ENCODE measurements around the gene RABEP1.

DNA sequence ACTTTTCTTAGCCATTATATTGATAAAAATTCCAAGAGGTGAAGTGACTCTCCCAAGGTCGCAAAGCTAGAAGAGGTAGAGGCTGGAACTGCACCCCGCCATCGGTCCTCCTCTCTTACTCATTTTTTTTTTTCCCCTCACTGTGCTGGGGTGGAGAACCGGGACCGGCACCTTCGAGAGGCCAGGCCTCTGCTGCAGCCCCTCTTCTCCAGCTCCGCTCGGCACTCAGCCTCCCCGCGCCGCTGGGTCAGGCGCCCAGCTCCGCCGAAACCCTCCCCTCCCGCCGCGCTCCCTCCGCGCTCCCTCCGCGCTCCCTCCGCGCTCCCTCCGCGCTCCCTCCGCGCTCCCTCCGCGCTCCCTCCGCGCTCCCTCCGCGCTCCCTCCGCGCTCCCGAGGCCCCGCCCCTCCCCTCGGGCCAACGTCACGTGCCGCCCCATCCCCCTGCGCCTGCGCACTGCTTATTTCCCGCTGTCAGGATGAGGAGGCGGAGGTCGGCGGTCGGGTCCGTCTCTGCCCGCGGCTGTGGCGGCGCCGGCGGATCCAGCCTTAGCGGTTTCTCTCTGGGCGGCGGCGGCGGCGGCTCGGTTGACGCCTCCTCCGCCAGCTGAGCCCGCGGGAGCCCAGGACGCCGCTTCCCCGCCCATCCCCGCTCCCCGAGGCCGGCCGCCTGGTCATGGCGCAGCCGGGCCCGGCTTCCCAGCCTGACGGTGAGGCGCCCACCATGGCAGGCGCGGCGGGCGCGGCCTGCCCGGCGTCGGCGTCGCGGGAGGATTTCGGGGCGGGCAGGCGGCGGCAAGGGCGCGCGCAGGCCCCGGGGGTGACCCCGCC lies at the start of gene RABEP1:
- TF ChIP-seq, protein P1, sequence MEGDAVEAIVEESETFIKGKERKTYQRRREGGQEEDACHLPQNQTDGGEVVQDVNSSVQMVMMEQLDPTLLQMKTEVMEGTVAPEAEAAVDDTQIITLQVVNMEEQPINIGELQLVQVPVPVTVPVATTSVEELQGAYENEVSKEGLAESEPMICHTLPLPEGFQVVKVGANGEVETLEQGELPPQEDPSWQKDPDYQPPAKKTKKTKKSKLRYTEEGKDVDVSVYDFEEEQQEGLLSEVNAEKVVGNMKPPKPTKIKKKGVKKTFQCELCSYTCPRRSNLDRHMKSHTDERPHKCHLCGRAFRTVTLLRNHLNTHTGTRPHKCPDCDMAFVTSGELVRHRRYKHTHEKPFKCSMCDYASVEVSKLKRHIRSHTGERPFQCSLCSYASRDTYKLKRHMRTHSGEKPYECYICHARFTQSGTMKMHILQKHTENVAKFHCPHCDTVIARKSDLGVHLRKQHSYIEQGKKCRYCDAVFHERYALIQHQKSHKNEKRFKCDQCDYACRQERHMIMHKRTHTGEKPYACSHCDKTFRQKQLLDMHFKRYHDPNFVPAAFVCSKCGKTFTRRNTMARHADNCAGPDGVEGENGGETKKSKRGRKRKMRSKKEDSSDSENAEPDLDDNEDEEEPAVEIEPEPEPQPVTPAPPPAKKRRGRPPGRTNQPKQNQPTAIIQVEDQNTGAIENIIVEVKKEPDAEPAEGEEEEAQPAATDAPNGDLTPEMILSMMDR (conservative IDR thresholded peaks at IDR 0.05), result no peak
- TF ChIP-seq EZH2 (IDR thresholded peaks at IDR 0.05; ENCODE audit: low read depth), result no peak
